ENCODE results near the gene CDK5RAP1.

DNA sequence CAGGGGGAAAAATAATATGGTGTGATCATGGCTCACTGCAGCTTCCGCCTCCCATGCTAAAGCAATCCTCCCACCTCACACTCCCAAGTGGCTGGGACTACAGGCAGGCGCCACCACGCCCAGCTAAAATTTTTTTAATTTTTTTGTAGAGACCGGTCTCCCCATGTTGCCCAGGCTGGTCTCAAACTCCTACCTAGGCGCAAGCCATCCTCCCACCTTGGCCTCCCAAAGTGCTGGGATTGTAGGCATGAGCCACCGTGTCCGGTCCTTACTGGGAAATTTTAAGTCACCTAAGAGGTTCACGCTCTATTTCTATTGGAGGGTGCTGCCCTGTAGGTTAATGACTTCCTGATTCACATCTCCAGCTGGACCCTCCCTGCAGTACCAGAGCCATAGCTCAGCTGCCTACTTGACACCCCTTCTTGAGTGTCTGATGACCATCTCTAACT, 626 bp upstream of the CDK5RAP1 start:
- TF ChIP-seq EP300 (IDR thresholded peaks at IDR 0.05; ENCODE audit: borderline replicate concordance in 1 of 2, low read depth in 2 of 2, low read length in 2 of 2) (no peak), KDM1A (IDR thresholded peaks at IDR 0.05; ENCODE audit: borderline replicate concordance, low read length) (no peak), RFX5 (IDR thresholded peaks at IDR 0.05; ENCODE audit: borderline replicate concordance, low read depth, low read length) (no peak), CREB1 (IDR thresholded peaks at IDR 0.05) (no peak), MAFK (IDR thresholded peaks at IDR 0.05; ENCODE audit: low read depth, low read length) (no peak), ZNF274 (IDR thresholded peaks at IDR 0.05; ENCODE audit: borderline replicate concordance, extremely low read depth, low read length) (no peak), TEAD4 (IDR thresholded peaks at IDR 0.05; ENCODE audit: low read depth, low read length) (no peak), POLR2AphosphoS5 (IDR thresholded peaks at IDR 0.05; ENCODE audit: low read depth, low read length) (no peak), POLR2A (IDR thresholded peaks at IDR 0.05; ENCODE audit: control extremely low read depth in 1 of 2, low read depth in 2 of 2, low read length in 2 of 2) (no peak), EZH2 (IDR thresholded peaks at IDR 0.05; ENCODE audit: low read depth, low read length, severe bottlenecking) (no peak)
- TF ChIP-seq, protein P1, sequence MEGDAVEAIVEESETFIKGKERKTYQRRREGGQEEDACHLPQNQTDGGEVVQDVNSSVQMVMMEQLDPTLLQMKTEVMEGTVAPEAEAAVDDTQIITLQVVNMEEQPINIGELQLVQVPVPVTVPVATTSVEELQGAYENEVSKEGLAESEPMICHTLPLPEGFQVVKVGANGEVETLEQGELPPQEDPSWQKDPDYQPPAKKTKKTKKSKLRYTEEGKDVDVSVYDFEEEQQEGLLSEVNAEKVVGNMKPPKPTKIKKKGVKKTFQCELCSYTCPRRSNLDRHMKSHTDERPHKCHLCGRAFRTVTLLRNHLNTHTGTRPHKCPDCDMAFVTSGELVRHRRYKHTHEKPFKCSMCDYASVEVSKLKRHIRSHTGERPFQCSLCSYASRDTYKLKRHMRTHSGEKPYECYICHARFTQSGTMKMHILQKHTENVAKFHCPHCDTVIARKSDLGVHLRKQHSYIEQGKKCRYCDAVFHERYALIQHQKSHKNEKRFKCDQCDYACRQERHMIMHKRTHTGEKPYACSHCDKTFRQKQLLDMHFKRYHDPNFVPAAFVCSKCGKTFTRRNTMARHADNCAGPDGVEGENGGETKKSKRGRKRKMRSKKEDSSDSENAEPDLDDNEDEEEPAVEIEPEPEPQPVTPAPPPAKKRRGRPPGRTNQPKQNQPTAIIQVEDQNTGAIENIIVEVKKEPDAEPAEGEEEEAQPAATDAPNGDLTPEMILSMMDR (IDR thresholded peaks at IDR 0.05; ENCODE audit: control extremely low read depth in 1 of 3, insufficient read depth in 1 of 3, low read depth in 1 of 3, low read length in 3 of 3), result no peak
- TF ChIP-seq, protein P2, sequence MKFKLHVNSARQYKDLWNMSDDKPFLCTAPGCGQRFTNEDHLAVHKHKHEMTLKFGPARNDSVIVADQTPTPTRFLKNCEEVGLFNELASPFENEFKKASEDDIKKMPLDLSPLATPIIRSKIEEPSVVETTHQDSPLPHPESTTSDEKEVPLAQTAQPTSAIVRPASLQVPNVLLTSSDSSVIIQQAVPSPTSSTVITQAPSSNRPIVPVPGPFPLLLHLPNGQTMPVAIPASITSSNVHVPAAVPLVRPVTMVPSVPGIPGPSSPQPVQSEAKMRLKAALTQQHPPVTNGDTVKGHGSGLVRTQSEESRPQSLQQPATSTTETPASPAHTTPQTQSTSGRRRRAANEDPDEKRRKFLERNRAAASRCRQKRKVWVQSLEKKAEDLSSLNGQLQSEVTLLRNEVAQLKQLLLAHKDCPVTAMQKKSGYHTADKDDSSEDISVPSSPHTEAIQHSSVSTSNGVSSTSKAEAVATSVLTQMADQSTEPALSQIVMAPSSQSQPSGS (IDR thresholded peaks at IDR 0.05; ENCODE audit: low read length), result no peak

Measured in H1 (cell line).